GM18507 (cell line): Measurements from ENCODE around the gene BANK1.

Experiments used
- DNase-seq: peaks from one replicate; pipeline ENCODE4 v3.0.0; 2011; ENCODE audit warnings: low read depth; ENCODE audit not compliant: insufficient read length; ENCODE audit errors: extremely low spot score
- FAIRE-seq: peaks from 2 replicates; lab custom pipeline; 2011; peaks lifted over from hg19 to GRCh38; lab: Jason Lieb, UNC

Gene BANK1

GRCh38 chr4:102064747-102065442 lies 274.4 kb downstream of the BANK1 start:
- DNase-seq, result no peak
- FAIRE-seq, result no peak

GRCh38 chr4:102076622-102077021 lies 286.1 kb downstream of the BANK1 start:
- DNase-seq (no peak), FAIRE-seq (no peak)

GRCh38 chr4:102080184-102080583 lies 289.7 kb downstream of the BANK1 start:
- FAIRE-seq (no peak), DNase-seq (no peak)

- no peak for FAIRE-seq
- DNase-seq, result no peak
Observed at GRCh38 chr4:102089850-102090621, 299.5 kb downstream of the BANK1 start.

- no peak for DNase-seq
- no peak for FAIRE-seq
Observed at GRCh38 chr4:102091656-102092055, 301.1 kb downstream of the BANK1 start.

- FAIRE-seq, result no peak
Observed at GRCh38 chr4:102094481-102094880, 304.0 kb downstream of the BANK1 start.

GRCh38 chr4:102103368-102103767 lies 312.8 kb downstream of the BANK1 start:
- no peak for FAIRE-seq

More at GRCh38 chr4:102094481-102094880, 304.0 kb downstream of the BANK1 start:
- no peak for DNase-seq

GRCh38 chr4:102104278-102104677 lies 313.7 kb downstream of the BANK1 start:
- FAIRE-seq (no peak), DNase-seq (no peak)

More at GRCh38 chr4:102103368-102103767, 312.8 kb downstream of the BANK1 start:
- DNase-seq, result no peak

- FAIRE-seq, result no peak
- DNase-seq, result no peak
Observed at GRCh38 chr4:102105983-102106382, 315.5 kb downstream of the BANK1 start.

- FAIRE-seq (no peak), DNase-seq (no peak)
Observed at GRCh38 chr4:102114118-102114630, 323.6 kb downstream of the BANK1 start.

- no peak for FAIRE-seq
- no peak for DNase-seq
Observed at GRCh38 chr4:102116121-102116520, 325.6 kb downstream of the BANK1 start.

- no peak for FAIRE-seq
Observed at GRCh38 chr4:102120846-102121245, 330.3 kb downstream of the BANK1 start.

More at GRCh38 chr4:102120846-102121245, 330.3 kb downstream of the BANK1 start:
- no peak for DNase-seq
